ENCODE data around the gene SNTG2. TPM values are rescaled to one million over a fixed set of nuclear protein-coding genes. Genes with fewer than 3 reads are reported as not detected.

SNTG2 gene
- total and polyA plus RNA-seq, 12 donors = 0.26 to 4.3 (median 0.72) TPM; not detected in 1

DNA sequence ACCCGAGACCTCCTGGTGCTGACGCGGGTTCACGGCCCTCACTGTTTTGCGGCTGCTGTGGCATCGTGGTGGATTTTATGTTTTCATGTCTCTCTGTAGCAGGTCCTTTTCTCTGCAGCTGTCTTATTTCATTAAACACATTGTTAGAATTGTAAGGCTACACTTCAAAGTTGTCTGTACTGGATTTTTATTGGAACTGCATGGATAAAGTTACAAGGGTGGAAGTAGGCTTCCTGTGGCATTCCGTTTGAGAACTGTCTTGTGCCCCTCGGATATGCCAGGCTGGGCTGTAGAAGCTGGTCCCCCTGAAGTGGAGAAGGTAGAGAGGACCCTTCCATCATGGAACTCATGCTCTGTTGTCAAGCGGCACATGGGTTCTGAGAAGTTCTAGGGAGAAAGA, 127.3 kb downstream of the SNTG2 start:
- Histone ChIP-seq H3K27me3 (no peaks in the 10 kb centered on the region), H3K4me1 (replicated peaks in 1 of 2) (no peaks in the 10 kb centered on the region), H3K4me3 (no peak overlapping the region), H3K27ac (no peak overlapping the region), H3K9me3 (replicated peaks in 1 of 3) (no peaks in the 10 kb centered on the region), H3K36me3 (replicated peaks in 1 of 2) (no peaks in the 10 kb centered on the region)
- TF ChIP-seq, protein P1, sequence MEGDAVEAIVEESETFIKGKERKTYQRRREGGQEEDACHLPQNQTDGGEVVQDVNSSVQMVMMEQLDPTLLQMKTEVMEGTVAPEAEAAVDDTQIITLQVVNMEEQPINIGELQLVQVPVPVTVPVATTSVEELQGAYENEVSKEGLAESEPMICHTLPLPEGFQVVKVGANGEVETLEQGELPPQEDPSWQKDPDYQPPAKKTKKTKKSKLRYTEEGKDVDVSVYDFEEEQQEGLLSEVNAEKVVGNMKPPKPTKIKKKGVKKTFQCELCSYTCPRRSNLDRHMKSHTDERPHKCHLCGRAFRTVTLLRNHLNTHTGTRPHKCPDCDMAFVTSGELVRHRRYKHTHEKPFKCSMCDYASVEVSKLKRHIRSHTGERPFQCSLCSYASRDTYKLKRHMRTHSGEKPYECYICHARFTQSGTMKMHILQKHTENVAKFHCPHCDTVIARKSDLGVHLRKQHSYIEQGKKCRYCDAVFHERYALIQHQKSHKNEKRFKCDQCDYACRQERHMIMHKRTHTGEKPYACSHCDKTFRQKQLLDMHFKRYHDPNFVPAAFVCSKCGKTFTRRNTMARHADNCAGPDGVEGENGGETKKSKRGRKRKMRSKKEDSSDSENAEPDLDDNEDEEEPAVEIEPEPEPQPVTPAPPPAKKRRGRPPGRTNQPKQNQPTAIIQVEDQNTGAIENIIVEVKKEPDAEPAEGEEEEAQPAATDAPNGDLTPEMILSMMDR (IDR thresholded peaks at IDR 0.05) = no peak
- TF ChIP-seq POLR2A (IDR thresholded peaks at IDR 0.05) = no peak
- DNase-seq = no peak
- WGBS, 4 donors = 86 to 93% (median 90%) methylated on average over 9 of the region's 9 CpGs
- intact Hi-C loops (cut with DNase I) = no loop called here

DNA sequence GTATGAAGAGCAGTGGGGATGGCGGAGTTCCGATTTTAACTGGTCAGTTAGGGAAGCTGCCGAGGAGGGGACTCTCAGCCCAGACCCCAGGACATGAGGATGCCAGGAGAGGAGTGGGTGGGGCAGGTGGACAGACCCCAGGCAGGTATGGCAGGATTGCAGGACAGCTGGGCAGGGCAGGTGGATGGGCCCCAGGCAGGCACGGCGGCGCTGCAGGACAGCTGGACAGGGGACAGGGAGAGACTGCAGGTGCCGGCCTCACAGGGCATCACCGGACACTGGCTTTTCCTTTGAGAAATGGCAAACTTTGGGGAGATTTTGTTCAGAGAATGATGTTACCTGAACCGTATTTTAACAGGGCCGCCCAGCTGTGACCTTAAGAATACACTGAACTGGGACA, 127.7 kb downstream of the SNTG2 start:
- no peak overlapping the region for H3K4me3 ChIP-seq
- 85 to 91% (median 86%) methylated on average over 10 of the region's 10 CpGs for WGBS, 4 donors
- no peaks in the 10 kb centered on the region for H3K27me3 ChIP-seq
- no peaks in the 10 kb centered on the region for H3K36me3 ChIP-seq (replicated peaks in 1 of 2)
- DNase-seq = no peak
- TF ChIP-seq, protein P1 (IDR thresholded peaks at IDR 0.05) = no peak
- H3K4me1 ChIP-seq (replicated peaks in 1 of 2) = no peaks in the 10 kb centered on the region
- no peaks in the 10 kb centered on the region for H3K9me3 ChIP-seq (replicated peaks in 1 of 3)
- intact Hi-C loops (cut with DNase I) = no loop called here
- no peak overlapping the region for H3K27ac ChIP-seq

DNA sequence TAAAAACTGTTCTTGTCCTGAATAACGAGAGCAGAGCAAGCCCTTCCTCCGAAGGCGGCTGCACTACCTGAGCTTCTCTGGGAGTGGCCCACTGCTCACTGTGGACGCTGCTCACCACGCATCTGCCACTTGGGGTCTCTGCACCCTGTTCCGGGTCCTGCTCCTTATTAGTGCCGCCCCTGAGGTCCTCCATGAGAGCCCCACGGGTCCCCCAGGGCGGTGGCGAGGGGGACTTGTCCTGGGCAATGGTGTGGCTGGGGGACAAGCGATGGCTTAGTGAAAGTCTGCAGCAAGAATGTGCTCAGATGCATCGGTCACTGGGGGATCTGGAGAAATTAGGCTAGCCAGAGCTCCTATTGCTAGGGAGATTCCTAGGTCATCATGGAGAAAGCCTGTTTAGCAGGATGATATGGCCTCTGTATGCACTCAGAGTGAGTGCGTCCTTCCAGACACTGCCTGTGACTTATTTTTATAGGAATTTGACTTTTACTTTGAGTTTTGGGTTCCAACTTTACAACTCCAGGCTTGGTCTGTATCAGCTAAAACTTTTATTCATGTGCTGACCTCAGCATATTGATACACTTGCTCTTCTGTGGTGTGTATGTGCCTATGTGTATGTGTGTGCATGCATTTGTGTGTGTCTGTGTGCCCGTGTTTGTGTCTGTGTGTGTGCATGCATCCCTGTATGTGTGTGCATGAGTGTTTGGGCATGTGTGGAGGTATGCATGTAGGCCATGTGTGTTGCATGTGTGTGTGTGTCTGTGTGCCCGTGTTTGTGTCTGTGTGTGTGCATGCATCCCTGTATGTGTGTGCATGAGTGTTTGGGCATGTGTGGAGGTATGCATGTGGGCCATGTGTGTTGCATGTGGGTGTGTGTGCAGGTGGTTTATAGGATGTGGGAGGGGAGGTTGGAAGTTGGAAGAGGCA, 129.5 kb downstream of the SNTG2 start:
- TF ChIP-seq POLR2A (IDR thresholded peaks at IDR 0.05) = no peak
- TF ChIP-seq, protein P1 (IDR thresholded peaks at IDR 0.05) = no peak
- H3K4me1 ChIP-seq (replicated peaks in 1 of 2) = no peaks in the 10 kb centered on the region
- H3K27me3 ChIP-seq = no peaks in the 10 kb centered on the region
- WGBS, 4 donors = 82 to 88% (median 83%) methylated on average over 15 of the region's 15 CpGs
- no peaks in the 10 kb centered on the region for H3K36me3 ChIP-seq (replicated peaks in 1 of 2)
- H3K4me3 ChIP-seq = no peak overlapping the region
- intact Hi-C loops (cut with DNase I) = no loop called here
- H3K9me3 ChIP-seq (replicated peaks in 1 of 3) = no peaks in the 10 kb centered on the region
- no peak overlapping the region for H3K27ac ChIP-seq
- no peak for DNase-seq

DNA sequence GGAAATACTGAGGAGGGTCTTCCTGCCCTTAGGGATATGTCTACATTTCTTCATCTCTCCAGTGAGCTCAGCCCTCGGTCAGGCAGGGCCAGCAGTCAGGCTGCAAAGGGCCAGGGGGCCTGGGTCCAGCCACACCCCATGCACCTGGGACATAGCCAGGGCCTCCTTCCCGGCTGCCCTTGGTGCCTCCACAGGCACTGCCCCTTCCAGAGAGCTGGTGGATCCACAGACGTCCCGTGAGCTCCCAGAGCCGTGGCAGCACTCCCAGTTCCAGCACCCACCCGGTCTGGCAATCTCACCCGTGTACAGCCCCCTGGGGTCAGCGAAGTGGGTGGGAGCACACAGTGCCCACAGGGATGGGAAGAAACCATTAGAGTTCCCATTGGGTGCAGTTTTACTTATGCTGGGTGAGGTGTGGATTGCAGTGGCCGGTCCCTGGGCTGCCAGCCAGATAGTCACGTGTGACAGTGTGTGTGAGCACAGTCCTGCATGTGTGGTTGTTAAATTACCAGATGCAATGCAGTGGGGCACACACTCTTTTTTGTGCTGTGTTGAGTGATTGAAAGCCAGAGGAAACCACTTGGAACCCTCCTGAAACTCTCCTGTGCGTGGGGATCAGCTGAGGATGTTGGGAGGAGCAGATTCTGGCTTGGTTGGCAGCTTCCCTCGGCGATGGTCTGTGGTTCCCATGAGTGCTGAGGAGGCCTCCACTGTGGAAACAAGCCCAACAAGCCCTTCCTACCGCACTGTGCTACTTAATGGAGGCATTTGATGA, 131.0 kb downstream of the SNTG2 start:
- 55 to 73% (median 69%) methylated on average over 5 to 14 of the region's 14 CpGs for WGBS, 4 donors
- no peaks in the 10 kb centered on the region for H3K27me3 ChIP-seq

More for the DNA sequence above, 131.0 kb downstream of the SNTG2 start:
- DNase-seq = peak in 2 of 7 donors; percentile 19 to 24
- no peak overlapping the region for H3K4me3 ChIP-seq
- intact Hi-C loops (cut with DNase I) = no loop called here
- H3K9me3 ChIP-seq (replicated peaks in 1 of 3) = no peaks in the 10 kb centered on the region
- no peaks in the 10 kb centered on the region for H3K4me1 ChIP-seq (replicated peaks in 1 of 2)
- no peak for TF ChIP-seq POLR2A (IDR thresholded peaks at IDR 0.05)
- TF ChIP-seq, protein P1 (IDR thresholded peaks at IDR 0.05) = no peak
- H3K36me3 ChIP-seq (replicated peaks in 1 of 2) = no peaks in the 10 kb centered on the region
- no peak overlapping the region for H3K27ac ChIP-seq
